Measurements from ENCODE around the gene POLD4.

Gene POLD4

DNA sequence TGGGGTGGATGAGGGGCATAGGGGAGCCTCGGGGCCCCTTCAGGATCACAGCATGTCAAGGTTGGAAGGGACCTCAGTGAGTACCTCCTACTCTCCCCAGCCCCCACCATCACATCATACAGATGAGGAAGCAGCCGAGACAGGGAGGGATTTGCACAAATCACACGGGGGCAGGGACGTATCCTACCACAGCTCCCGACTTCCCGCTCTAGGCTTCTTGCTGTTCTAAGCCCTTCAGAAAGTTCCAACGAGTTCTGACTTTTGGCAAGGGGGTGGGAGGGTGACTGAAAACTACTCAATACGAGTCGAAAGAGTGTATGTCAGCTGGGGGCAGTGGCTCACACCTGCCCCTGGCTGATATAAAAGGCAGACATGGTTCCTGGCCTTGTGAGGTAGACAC, 33.7 kb upstream of the POLD4 start:
- TF ChIP-seq CTCF (IDR thresholded peaks at IDR 0.05; ENCODE audit: low read depth, low read length, missing control alignments): no peak
- H3K4me3 ChIP-seq (ENCODE audit: low read depth, low read length): no peak overlapping the region
- no peak for DNase-seq (ENCODE audit: low read depth)

- DNase-seq (ENCODE audit: low read depth): no peak
- H3K4me3 ChIP-seq (ENCODE audit: low read depth, low read length): no peak overlapping the region
- no peak for TF ChIP-seq CTCF (IDR thresholded peaks at IDR 0.05; ENCODE audit: low read depth, low read length, missing control alignments)
Measured at GRCh38 chr11:67384851-67385366, 31.6 kb upstream of the POLD4 start.

DNA sequence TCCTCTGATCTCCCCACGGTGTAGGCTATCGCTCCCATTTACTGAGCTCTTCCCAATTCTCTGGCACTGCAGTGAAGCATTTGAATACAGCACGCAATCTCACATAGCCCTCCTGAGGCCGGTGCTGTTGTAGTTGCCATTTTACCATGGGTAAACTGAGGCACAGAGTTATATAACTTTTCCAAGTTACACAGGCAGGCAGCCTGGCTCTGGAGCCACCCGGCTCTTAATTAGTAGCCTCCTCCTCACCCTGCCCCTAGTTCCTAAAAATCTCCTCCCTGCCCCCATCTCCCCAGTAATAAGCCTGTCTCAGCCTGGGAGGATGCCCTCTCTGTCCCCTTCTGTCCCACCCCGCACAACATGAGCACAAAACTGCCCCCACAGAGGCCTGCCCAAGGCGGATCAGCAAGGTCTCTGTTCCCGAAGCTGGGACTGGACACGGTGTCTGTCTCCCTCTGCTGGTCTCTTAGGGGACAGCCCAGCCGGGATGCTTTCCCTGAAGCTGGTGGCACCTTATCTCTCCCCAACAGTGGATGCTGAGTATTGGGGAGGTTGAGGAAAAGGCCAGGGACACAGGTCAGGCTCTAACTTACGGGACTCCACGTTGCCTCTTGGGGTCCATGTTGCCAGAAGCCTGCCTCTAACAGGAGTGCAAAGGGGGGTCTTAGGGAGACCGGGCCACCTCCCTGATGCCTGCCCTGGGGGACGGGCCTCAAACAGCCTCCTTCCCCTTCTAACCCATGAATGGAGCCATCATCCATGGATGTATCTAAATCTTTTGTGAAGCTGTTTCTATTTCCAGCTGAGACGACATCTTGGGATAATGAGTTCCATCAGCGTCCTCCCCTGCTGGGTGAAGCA, 29.2 kb upstream of the POLD4 start:
- peak; percentile 99 for TF ChIP-seq CTCF (IDR thresholded peaks at IDR 0.05; ENCODE audit: low read depth, low read length, missing control alignments)

DNA sequence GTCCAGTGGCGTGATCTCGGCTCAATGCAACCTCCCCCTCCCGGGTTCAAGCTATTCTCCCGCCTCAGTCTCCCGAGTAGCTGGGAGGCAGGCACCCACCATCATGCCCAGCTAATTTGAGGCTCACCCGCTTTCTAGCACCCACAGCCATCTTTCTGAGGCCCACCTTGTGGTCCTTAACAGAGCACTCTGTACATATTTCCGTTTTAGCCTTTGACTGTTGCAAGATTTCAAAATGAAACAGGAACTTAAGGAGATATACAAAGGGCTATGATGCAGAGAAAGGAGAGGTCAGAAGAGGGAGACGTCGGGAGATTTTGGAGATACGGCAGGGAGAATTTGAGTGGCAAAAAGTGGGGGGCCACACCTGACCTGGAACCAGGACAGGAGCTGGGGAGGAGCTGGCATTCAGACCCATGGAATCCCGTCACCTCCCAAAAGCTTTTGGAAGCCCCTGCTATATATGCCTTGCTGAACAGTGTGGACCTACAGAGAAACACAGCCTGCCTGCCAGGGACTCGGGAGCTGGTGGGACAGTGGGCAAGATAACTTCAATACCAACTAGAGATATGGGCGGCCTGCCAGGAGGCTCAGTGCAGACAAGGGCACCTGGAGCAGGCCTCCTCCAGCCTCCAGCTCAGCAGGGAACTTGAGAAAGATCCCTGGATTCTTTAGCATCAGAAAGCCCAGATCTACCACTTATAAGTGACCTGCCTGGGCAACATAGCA, 28.1 kb upstream of the POLD4 start:
- DNase-seq (ENCODE audit: low read depth): no peak
- TF ChIP-seq CTCF (IDR thresholded peaks at IDR 0.05; ENCODE audit: low read depth, low read length, missing control alignments): peak; percentile 20
- 0 out of 2 replicates have a peak overlapping the region, but pooled peaks have one; percentile 2 for H3K4me3 ChIP-seq (ENCODE audit: low read depth, low read length)

More for the DNA sequence above, 29.2 kb upstream of the POLD4 start:
- DNase-seq (ENCODE audit: low read depth): peak; percentile 73
- H3K4me3 ChIP-seq (ENCODE audit: low read depth, low read length): no peak overlapping the region

DNA sequence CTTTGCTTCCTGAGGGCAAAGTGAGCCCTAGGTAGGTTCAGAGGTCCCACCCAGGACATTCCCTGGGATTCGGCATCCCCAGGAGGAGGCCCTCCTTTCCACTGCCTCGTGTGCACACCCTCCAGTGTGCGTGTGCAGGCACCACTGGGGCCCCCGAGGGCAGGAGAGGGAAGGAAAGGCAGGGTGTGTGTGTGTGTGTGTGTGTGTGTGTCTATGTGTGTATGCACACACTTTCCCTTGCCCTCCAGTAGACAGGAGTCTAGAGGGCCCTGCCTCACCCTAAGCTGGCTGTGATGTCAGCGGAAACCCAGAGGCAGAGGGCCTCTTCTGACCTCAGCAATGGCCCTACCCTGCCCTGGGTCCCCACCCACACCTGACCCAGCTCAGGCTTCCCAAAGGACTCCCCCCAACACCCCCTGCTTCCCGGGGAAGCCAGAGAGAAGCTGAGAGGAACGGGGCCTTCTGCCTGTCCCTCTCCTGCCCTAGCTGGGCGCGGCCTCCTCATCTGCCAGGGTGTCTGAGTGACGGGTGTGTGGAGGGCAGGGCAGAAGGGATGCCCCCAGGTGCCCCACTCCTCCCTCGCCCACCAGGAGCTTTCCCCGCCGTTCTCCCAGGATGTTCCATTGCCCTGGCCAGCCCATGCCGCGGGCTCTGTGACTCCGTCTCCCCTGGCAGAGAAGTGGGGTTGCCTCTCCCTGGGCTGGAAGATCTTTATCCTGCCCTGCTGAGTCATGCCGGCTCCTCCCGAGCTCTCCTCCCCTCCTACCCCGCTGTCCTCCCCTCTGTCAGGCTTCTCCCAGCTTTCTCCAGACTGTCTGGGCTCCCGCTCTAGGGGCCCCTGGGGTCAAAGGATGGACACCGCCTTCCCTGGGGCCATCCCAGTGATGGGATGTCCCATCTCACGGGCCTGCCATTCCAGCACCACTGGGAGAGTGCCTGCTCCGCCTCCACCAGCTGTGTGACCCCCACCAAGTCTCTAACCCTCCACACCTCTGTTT, 26.0 kb upstream of the POLD4 start:
- no peak for TF ChIP-seq CTCF (IDR thresholded peaks at IDR 0.05; ENCODE audit: low read depth, low read length, missing control alignments)
- no peak for DNase-seq (ENCODE audit: low read depth)
- H3K4me3 ChIP-seq (ENCODE audit: low read depth, low read length): no peak overlapping the region

- no peak for DNase-seq (ENCODE audit: low read depth)
Measured at GRCh38 chr11:67378544-67378943, 25.2 kb upstream of the POLD4 start.

More at GRCh38 chr11:67378544-67378943, 25.2 kb upstream of the POLD4 start:
- no peak for TF ChIP-seq CTCF (IDR thresholded peaks at IDR 0.05; ENCODE audit: low read depth, low read length, missing control alignments)
- H3K4me3 ChIP-seq (ENCODE audit: low read depth, low read length): no peak overlapping the region
